ENCODE data around the gene DNMT3L.

The DNMT3L gene

GRCh38 chr21:44301141-44301540 lies 39.4 kb upstream of the DNMT3L start:
- peaks cover 4% of the 10 kb centered on the region for H3K27me3 ChIP-seq (ENCODE audit: control insufficient read depth, insufficient read depth, low read length)
- no peak overlapping the region for H3K27ac ChIP-seq (ENCODE audit: low read depth, low read length)
- H3K9me3 ChIP-seq (ENCODE audit: control insufficient read depth, insufficient read depth, low read length), result no peaks in the 10 kb centered on the region
- peaks cover 5% of the 10 kb centered on the region; the same call in 1 of the 2 replicates for H3K4me1 ChIP-seq (ENCODE audit: control insufficient read depth, insufficient read depth, low read length)
- H3K9ac ChIP-seq (ENCODE audit: low read depth, low read length), result no peak overlapping the region
- H3K4me3 ChIP-seq (ENCODE audit: low read depth, low read length), result peak overlapping the region; percentile 71
- no peaks in the 10 kb centered on the region for H3K36me3 ChIP-seq (ENCODE audit: control insufficient read depth, insufficient read depth, low read length)

- Histone ChIP-seq H3K4me1 (ENCODE audit: control insufficient read depth, insufficient read depth, low read length) (peaks cover 5% of the 10 kb centered on the region; the same call in 1 of the 2 replicates), H3K9ac (ENCODE audit: low read depth, low read length) (peak overlapping the region; percentile 39; the same call in 1 of the 2 replicates), H3K9me3 (ENCODE audit: control insufficient read depth, insufficient read depth, low read length) (no peaks in the 10 kb centered on the region), H3K27ac (ENCODE audit: low read depth, low read length) (no peak overlapping the region), H3K27me3 (ENCODE audit: control insufficient read depth, insufficient read depth, low read length) (peaks cover 4% of the 10 kb centered on the region), H3K4me3 (ENCODE audit: low read depth, low read length) (peak overlapping the region; percentile 71), H3K36me3 (ENCODE audit: control insufficient read depth, insufficient read depth, low read length) (no peaks in the 10 kb centered on the region)
Measured at GRCh38 chr21:44300262-44300959, 38.7 kb upstream of the DNMT3L start.

- H3K4me3 ChIP-seq (ENCODE audit: low read depth, low read length), result peak within 1 kb of the TSS; percentile 71
- H3K9ac ChIP-seq (ENCODE audit: low read depth, low read length), result peak within 1 kb of the TSS; percentile 39; the same call in 1 of the 2 replicates
- H3K27me3 ChIP-seq (ENCODE audit: control insufficient read depth, insufficient read depth, low read length), result peaks cover 4% of the 10 kb centered on the region
- H3K36me3 ChIP-seq (ENCODE audit: control insufficient read depth, insufficient read depth, low read length), result no peaks in the 10 kb centered on the region
- H3K9me3 ChIP-seq (ENCODE audit: control insufficient read depth, insufficient read depth, low read length), result no peaks in the 10 kb centered on the region
- H3K4me1 ChIP-seq (ENCODE audit: control insufficient read depth, insufficient read depth, low read length), result peaks cover 5% of the 10 kb centered on the region; the same call in 1 of the 2 replicates
- peak within 1 kb of the TSS; percentile 26 for H3K27ac ChIP-seq (ENCODE audit: low read depth, low read length)
Measured at GRCh38 chr21:44299458-44300261, 38.0 kb upstream of the DNMT3L start, which contains the start of gene PFKL. TSS of gene PFKL (plus strand) at chr21:44300053. CDS start at chr21:44300106, 53 bp downstream.

GRCh38 chr21:44299085-44299457 lies 37.4 kb upstream of the DNMT3L start:
- Histone ChIP-seq H3K36me3 (ENCODE audit: control insufficient read depth, insufficient read depth, low read length) (no peaks in the 10 kb centered on the region), H3K4me3 (ENCODE audit: low read depth, low read length) (peak overlapping the region; percentile 71), H3K4me1 (ENCODE audit: control insufficient read depth, insufficient read depth, low read length) (peaks cover 5% of the 10 kb centered on the region; the same call in 1 of the 2 replicates), H3K27ac (ENCODE audit: low read depth, low read length) (peak overlapping the region; percentile 26), H3K27me3 (ENCODE audit: control insufficient read depth, insufficient read depth, low read length) (peaks cover 4% of the 10 kb centered on the region), H3K9ac (ENCODE audit: low read depth, low read length) (no peak overlapping the region), H3K9me3 (ENCODE audit: control insufficient read depth, insufficient read depth, low read length) (no peaks in the 10 kb centered on the region)

- Histone ChIP-seq H3K27ac (ENCODE audit: low read depth, low read length) (no peak overlapping the region), H3K36me3 (ENCODE audit: control insufficient read depth, insufficient read depth, low read length) (no peaks in the 10 kb centered on the region), H3K9me3 (ENCODE audit: control insufficient read depth, insufficient read depth, low read length) (no peaks in the 10 kb centered on the region), H3K9ac (ENCODE audit: low read depth, low read length) (no peak overlapping the region), H3K27me3 (ENCODE audit: control insufficient read depth, insufficient read depth, low read length) (peaks cover 4% of the 10 kb centered on the region), H3K4me3 (ENCODE audit: low read depth, low read length) (no peak overlapping the region), H3K4me1 (ENCODE audit: control insufficient read depth, insufficient read depth, low read length) (0 out of 2 replicates have a peak, but pooled peaks cover 5% of the 10 kb centered on the region)
Measured at GRCh38 chr21:44298301-44298700, 36.6 kb upstream of the DNMT3L start.

- Histone ChIP-seq H3K9me3 (ENCODE audit: control insufficient read depth, insufficient read depth, low read length) (no peaks in the 10 kb centered on the region), H3K27ac (ENCODE audit: low read depth, low read length) (no peak overlapping the region), H3K4me3 (ENCODE audit: low read depth, low read length) (no peak overlapping the region), H3K27me3 (ENCODE audit: control insufficient read depth, insufficient read depth, low read length) (peaks cover 4% of the 10 kb centered on the region), H3K4me1 (ENCODE audit: control insufficient read depth, insufficient read depth, low read length) (0 out of 2 replicates have a peak, but pooled peaks cover 5% of the 10 kb centered on the region), H3K36me3 (ENCODE audit: control insufficient read depth, insufficient read depth, low read length) (no peaks in the 10 kb centered on the region), H3K9ac (ENCODE audit: low read depth, low read length) (no peak overlapping the region)
Measured at GRCh38 chr21:44297525-44298290, 36.0 kb upstream of the DNMT3L start.

GRCh38 chr21:44296916-44297315 lies 35.2 kb upstream of the DNMT3L start:
- Histone ChIP-seq H3K9ac (ENCODE audit: low read depth, low read length) (no peak overlapping the region), H3K27me3 (ENCODE audit: control insufficient read depth, insufficient read depth, low read length) (peaks cover 4% of the 10 kb centered on the region), H3K36me3 (ENCODE audit: control insufficient read depth, insufficient read depth, low read length) (no peaks in the 10 kb centered on the region), H3K27ac (ENCODE audit: low read depth, low read length) (no peak overlapping the region), H3K4me1 (ENCODE audit: control insufficient read depth, insufficient read depth, low read length) (0 out of 2 replicates have a peak, but pooled peaks cover 5% of the 10 kb centered on the region), H3K4me3 (ENCODE audit: low read depth, low read length) (no peak overlapping the region), H3K9me3 (ENCODE audit: control insufficient read depth, insufficient read depth, low read length) (no peaks in the 10 kb centered on the region)

GRCh38 chr21:44296103-44296519 lies 34.4 kb upstream of the DNMT3L start:
- no peak overlapping the region for H3K27ac ChIP-seq (ENCODE audit: low read depth, low read length)
- H3K4me3 ChIP-seq (ENCODE audit: low read depth, low read length), result no peak overlapping the region
- H3K9me3 ChIP-seq (ENCODE audit: control insufficient read depth, insufficient read depth, low read length), result no peaks in the 10 kb centered on the region
- H3K27me3 ChIP-seq (ENCODE audit: control insufficient read depth, insufficient read depth, low read length), result peaks cover 4% of the 10 kb centered on the region
- 0 out of 2 replicates have a peak, but pooled peaks cover 5% of the 10 kb centered on the region for H3K4me1 ChIP-seq (ENCODE audit: control insufficient read depth, insufficient read depth, low read length)
- H3K9ac ChIP-seq (ENCODE audit: low read depth, low read length), result no peak overlapping the region
- no peaks in the 10 kb centered on the region for H3K36me3 ChIP-seq (ENCODE audit: control insufficient read depth, insufficient read depth, low read length)

GRCh38 chr21:44295646-44296045 lies 33.9 kb upstream of the DNMT3L start:
- Histone ChIP-seq H3K4me3 (ENCODE audit: low read depth, low read length) (no peak overlapping the region), H3K9me3 (ENCODE audit: control insufficient read depth, insufficient read depth, low read length) (no peaks in the 10 kb centered on the region), H3K27ac (ENCODE audit: low read depth, low read length) (no peak overlapping the region), H3K9ac (ENCODE audit: low read depth, low read length) (no peak overlapping the region), H3K4me1 (ENCODE audit: control insufficient read depth, insufficient read depth, low read length) (0 out of 2 replicates have a peak, but pooled peaks cover 5% of the 10 kb centered on the region), H3K27me3 (ENCODE audit: control insufficient read depth, insufficient read depth, low read length) (peaks cover 4% of the 10 kb centered on the region), H3K36me3 (ENCODE audit: control insufficient read depth, insufficient read depth, low read length) (no peaks in the 10 kb centered on the region)

GRCh38 chr21:44295163-44295573 lies 33.5 kb upstream of the DNMT3L start:
- no peak overlapping the region for H3K9ac ChIP-seq (ENCODE audit: low read depth, low read length)
- no peak overlapping the region for H3K27ac ChIP-seq (ENCODE audit: low read depth, low read length)
- H3K4me1 ChIP-seq (ENCODE audit: control insufficient read depth, insufficient read depth, low read length), result 0 out of 2 replicates have a peak, but pooled peaks cover 5% of the 10 kb centered on the region

More at GRCh38 chr21:44295163-44295573, 33.5 kb upstream of the DNMT3L start:
- Histone ChIP-seq H3K36me3 (ENCODE audit: control insufficient read depth, insufficient read depth, low read length) (no peaks in the 10 kb centered on the region), H3K4me3 (ENCODE audit: low read depth, low read length) (no peak overlapping the region), H3K9me3 (ENCODE audit: control insufficient read depth, insufficient read depth, low read length) (no peaks in the 10 kb centered on the region), H3K27me3 (ENCODE audit: control insufficient read depth, insufficient read depth, low read length) (peaks cover 4% of the 10 kb centered on the region)
